ENCODE data around the gene NPC2.

GRCh38 chr14:74457565-74457895 lies 35.6 kb downstream of the NPC2 start:
- no peak for TF ChIP-seq CTCF (IDR thresholded peaks at IDR 0.05)
- TF ChIP-seq POLR2A (IDR thresholded peaks at IDR 0.05) = no peak
